Heart left ventricle (tissue), 13 donors: Measurements from ENCODE around the gene SMC5.

Experiments
- POLR2A ChIP-seq, 2 donors: fragments of 450-650 bp; IDR thresholded peaks; one replicate each; pipeline ENCODE4 v1.6.1; 2017; ENCODE audit warnings: antibody characterized with exemption in 2 of 2, mild to moderate bottlenecking in 2 of 2, moderate library complexity in 2 of 2
- TF ChIP-seq, protein P1 (sequence below), 12 donors: fragments of 200-600 bp; sonication (generic) in 4 of 12; IDR thresholded peaks; one replicate each; pipeline versions ENCODE4 v1.5.0 to v1.8.0; 2018 to 2022; ENCODE audit warnings: antibody characterized with exemption in 12 of 12, mild to moderate bottlenecking in 5 of 12
- donor health status: ischemic (EF 13 %, LVEDD 7.1; RV severe dilation, severe dysfunction).
- donor health status: DM: no; HTN: yes; CAD: no.
- donor health status: DM: no; HTN: no; CAD: no.
- donor health status: ischemic (EF 25% LVEDD 6.9; RV normal size, moderate dysfunction).
- donor health status: ischemic (EF 25% LVEDD 5.7; RV mildly dilated, moderate dysfunction).
- donor health status: ischemic (EF 35%, LVEDD 5.7; RV mildly dilated, moderate dysfunction).
- donor health status: nonischemic (EF 11% LVEDD 7.7; RV severe dilation, severe dysfunction).
- donor health status: DM: yes; HTN: yes; CAD: no.
- donor health status: PGD.
- donor health status: ischemic (EF 29% LVEDD 5.4; RV normal size, mild dysfunction).
- donor health status: nonischemic (EF 23%, LVEDD 6.1; RV moderate dilation, normal function).

- TF ChIP-seq, protein P1, sequence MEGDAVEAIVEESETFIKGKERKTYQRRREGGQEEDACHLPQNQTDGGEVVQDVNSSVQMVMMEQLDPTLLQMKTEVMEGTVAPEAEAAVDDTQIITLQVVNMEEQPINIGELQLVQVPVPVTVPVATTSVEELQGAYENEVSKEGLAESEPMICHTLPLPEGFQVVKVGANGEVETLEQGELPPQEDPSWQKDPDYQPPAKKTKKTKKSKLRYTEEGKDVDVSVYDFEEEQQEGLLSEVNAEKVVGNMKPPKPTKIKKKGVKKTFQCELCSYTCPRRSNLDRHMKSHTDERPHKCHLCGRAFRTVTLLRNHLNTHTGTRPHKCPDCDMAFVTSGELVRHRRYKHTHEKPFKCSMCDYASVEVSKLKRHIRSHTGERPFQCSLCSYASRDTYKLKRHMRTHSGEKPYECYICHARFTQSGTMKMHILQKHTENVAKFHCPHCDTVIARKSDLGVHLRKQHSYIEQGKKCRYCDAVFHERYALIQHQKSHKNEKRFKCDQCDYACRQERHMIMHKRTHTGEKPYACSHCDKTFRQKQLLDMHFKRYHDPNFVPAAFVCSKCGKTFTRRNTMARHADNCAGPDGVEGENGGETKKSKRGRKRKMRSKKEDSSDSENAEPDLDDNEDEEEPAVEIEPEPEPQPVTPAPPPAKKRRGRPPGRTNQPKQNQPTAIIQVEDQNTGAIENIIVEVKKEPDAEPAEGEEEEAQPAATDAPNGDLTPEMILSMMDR (IDR thresholded peaks at IDR 0.05): no peak
- no peak for TF ChIP-seq POLR2A (IDR thresholded peaks at IDR 0.05)
Measured at GRCh38 chr9:70217029-70217428, 41.7 kb upstream of the SMC5 start.
